H9 (cell line): ENCODE measurements around the gene MYO10. TPM values are rescaled to one million over a fixed set of nuclear protein-coding genes. Genes with fewer than 3 reads are reported as not detected.

ENCODE experiments used
- DNase-seq: peaks from one replicate; pipeline ENCODE4 v3.0.0-alpha.2; 2017
- H2AFZ ChIP-seq: one replicate; pipeline ENCODE4 v1.6.1; 2013; ENCODE audit warnings: mild to moderate bottlenecking, low read length, control low read depth, moderate library complexity
- H2AK5ac ChIP-seq: 2 replicates; pipeline ENCODE4 v1.6.1; 2013; ENCODE audit warnings: low read length, control low read depth, mixed read lengths; ENCODE audit not compliant: insufficient read length
- H2BK120ac ChIP-seq: one replicate; pipeline ENCODE4 v1.6.1; 2013; ENCODE audit warnings: low read depth, mild to moderate bottlenecking, low read length, control low read depth, inconsistent platforms; ENCODE audit not compliant: poor library complexity, severe bottlenecking
- H2BK12ac ChIP-seq: 2 replicates; pipeline ENCODE4 v1.6.1; 2013; ENCODE audit warnings: low read length, control low read depth, mixed read lengths, low read depth; ENCODE audit not compliant: insufficient read length
- H2BK15ac ChIP-seq: 2 replicates; pipeline ENCODE4 v1.6.1; 2013; ENCODE audit warnings: low read depth, low read length, control low read depth
- H2BK20ac ChIP-seq: one replicate; pipeline ENCODE4 v1.6.1; 2013; ENCODE audit warnings: low read depth, mild to moderate bottlenecking, low read length, control low read depth, inconsistent platforms; ENCODE audit not compliant: poor library complexity, severe bottlenecking
- H2BK5ac ChIP-seq: 2 replicates; pipeline ENCODE4 v1.6.1; 2013; ENCODE audit warnings: low read length, control low read depth, mixed read lengths; ENCODE audit not compliant: insufficient read length
- H3K14ac ChIP-seq: 2 replicates; pipeline ENCODE4 v1.6.1; 2013; ENCODE audit warnings: low read length, control low read depth; ENCODE audit not compliant: insufficient read depth
- H3K18ac ChIP-seq: 2 replicates; pipeline ENCODE4 v1.6.1; 2013; ENCODE audit warnings: low read depth, mild to moderate bottlenecking, mixed read lengths, low read length, control low read depth; ENCODE audit not compliant: insufficient read length
- H3K23ac ChIP-seq: 2 replicates; pipeline ENCODE4 v1.6.1; 2013; ENCODE audit warnings: low read length, control low read depth, mixed read lengths, low read depth; ENCODE audit not compliant: insufficient read length
- H3K23me2 ChIP-seq: 2 replicates; pipeline ENCODE4 v1.6.1; 2013; ENCODE audit warnings: low read depth, mild to moderate bottlenecking, mixed read lengths, low read length, control low read depth; ENCODE audit not compliant: insufficient read length, poor library complexity, severe bottlenecking
- H3K27ac ChIP-seq: 2 replicates; pipeline ENCODE4 v1.5.1; 2013; ENCODE audit warnings: low read length, control low read depth, mixed read lengths, low read depth; ENCODE audit not compliant: insufficient read length
- H3K27me3 ChIP-seq: 2 replicates; pipeline ENCODE4 v1.6.1; 2013; ENCODE audit warnings: low read length, control low read depth, inconsistent platforms; ENCODE audit not compliant: insufficient read depth
- H3K4ac ChIP-seq: 2 replicates; pipeline ENCODE4 v1.6.1; 2013; ENCODE audit warnings: low read depth, mild to moderate bottlenecking, control low read depth, inconsistent platforms, low read length, moderate library complexity
- H3K4me1 ChIP-seq: 2 replicates; pipeline ENCODE4 v1.6.1; 2013; ENCODE audit warnings: low read length, control low read depth, inconsistent platforms; ENCODE audit not compliant: insufficient read depth
- H3K4me2 ChIP-seq: 2 replicates; pipeline ENCODE4 v1.6.1; 2013; ENCODE audit warnings: low read length, control low read depth, mixed read lengths; ENCODE audit not compliant: insufficient read length, insufficient read depth
- H3K56ac ChIP-seq: 2 replicates; pipeline ENCODE4 v1.6.1; 2013; ENCODE audit warnings: low read depth, mild to moderate bottlenecking, mixed read lengths, low read length, control low read depth; ENCODE audit not compliant: insufficient read length
- H3K79me1 ChIP-seq: 2 replicates; pipeline ENCODE4 v1.6.1; 2013; ENCODE audit warnings: low read depth, mild to moderate bottlenecking, moderate library complexity, low read length, control low read depth, inconsistent platforms; ENCODE audit not compliant: insufficient read depth, poor library complexity, severe bottlenecking
- H3K79me2 ChIP-seq: 2 replicates; pipeline ENCODE4 v1.6.1; 2013; ENCODE audit warnings: low read length, control low read depth, inconsistent platforms; ENCODE audit not compliant: insufficient read depth
- H3K9ac ChIP-seq: 2 replicates; pipeline ENCODE4 v1.6.1; 2013; ENCODE audit warnings: low read length, control low read depth, mixed read lengths; ENCODE audit not compliant: insufficient read length; ENCODE audit errors: extremely low read depth
- H3K9me3 ChIP-seq: one replicate; pipeline ENCODE4 v1.6.1; 2013; ENCODE audit warnings: low read depth, low read length, inconsistent platforms; ENCODE audit not compliant: control insufficient read depth
- H3T11ph ChIP-seq: one replicate; pipeline ENCODE4 v1.6.1; 2013; ENCODE audit warnings: mild to moderate bottlenecking, low read length, control low read depth, inconsistent platforms
- H4K20me1 ChIP-seq: one replicate; pipeline ENCODE4 v1.6.1; 2013; ENCODE audit not compliant: control insufficient read depth, insufficient read length, insufficient read depth
- H4K5ac ChIP-seq: 2 replicates; pipeline ENCODE4 v1.6.1; 2013; ENCODE audit warnings: low read depth, mild to moderate bottlenecking, mixed read lengths, low read length, control low read depth; ENCODE audit not compliant: insufficient read length
- H4K8ac ChIP-seq: replicated peaks from 2 replicates; pipeline ENCODE4 v1.6.1; 2013; ENCODE audit warnings: low read length, control low read depth, mixed read lengths, low read depth; ENCODE audit not compliant: insufficient read length
- H4K91ac ChIP-seq: 2 replicates; pipeline ENCODE4 v1.6.1; 2013; ENCODE audit warnings: low read depth, mild to moderate bottlenecking, moderate library complexity, mixed read lengths, low read length, control low read depth; ENCODE audit not compliant: insufficient read length
- H3K27ac Mint-ChIP-seq, 3 experiments: 2 replicates in 2 of 3; 3 replicates in 1 of 3; pipeline ENCODE4 v1.8.0; 2020 to 2021; ENCODE audit warnings: mixed read lengths in 3 of 3, mild to moderate bottlenecking in 1 of 3, moderate library complexity in 1 of 3
- H3K27me3 Mint-ChIP-seq: 2 replicates; pipeline ENCODE4 v1.8.0; 2021; ENCODE audit warnings: low read depth, mild to moderate bottlenecking, moderate library complexity, mixed read lengths
- H3K36me3 Mint-ChIP-seq, 3 experiments: 2 replicates in 2 of 3; 3 replicates in 1 of 3; pipeline ENCODE4 v1.8.0; 2020 to 2021; ENCODE audit warnings: low read depth in 3 of 3, mixed read lengths in 3 of 3; ENCODE audit not compliant: insufficient read depth in 1 of 3
- H3K4me1 Mint-ChIP-seq, 2 experiments: 2 replicates each; pipeline ENCODE4 v1.8.0; 2020; ENCODE audit warnings: mixed read lengths in 2 of 2
- H3K4me3 Mint-ChIP-seq, 2 experiments: 2 replicates in 1 of 2; 3 replicates in 1 of 2; pipeline ENCODE4 v1.8.0; 2020 to 2021; ENCODE audit warnings: mild to moderate bottlenecking in 2 of 2, mixed read lengths in 2 of 2, moderate library complexity in 1 of 2
- H3K9me3 Mint-ChIP-seq, 2 experiments: 2 replicates in 1 of 2; 3 replicates in 1 of 2; pipeline ENCODE4 v1.8.0; 2020; ENCODE audit warnings: mild to moderate bottlenecking in 2 of 2, mixed read lengths in 2 of 2, moderate library complexity in 1 of 2
- WGBS: extraction: QIAGEN DNeasy Blood & Tissue Kit; methylation state at CpG from one replicate; pipeline ENCODE4 v1.1.7; 2013; ENCODE audit warnings: missing lambda C conversion rate, low lambda C conversion rate, mixed read lengths; ENCODE audit not compliant: insufficient read length; ENCODE audit errors: extremely low coverage; 5-methylcytosine and 5-hydroxymethylcytosine counted together
- total RNA-seq: library from RNA; stranded (reverse); gene quantifications from 2 replicates; pipeline ENCODE4 v1.2.1, GENCODE V29; 2021
- TF ChIP-seq, protein P1 (sequence below): fragments of 200-600 bp; sonication (generic); conservative IDR thresholded peaks from 3 replicates; pipeline ENCODE4 v1.8.0; 2021; ENCODE audit warnings: antibody characterized with exemption, mild to moderate bottlenecking

The MYO10 gene
- total RNA-seq, 1 experiment from 2014 or later: 127 TPM

DNA sequence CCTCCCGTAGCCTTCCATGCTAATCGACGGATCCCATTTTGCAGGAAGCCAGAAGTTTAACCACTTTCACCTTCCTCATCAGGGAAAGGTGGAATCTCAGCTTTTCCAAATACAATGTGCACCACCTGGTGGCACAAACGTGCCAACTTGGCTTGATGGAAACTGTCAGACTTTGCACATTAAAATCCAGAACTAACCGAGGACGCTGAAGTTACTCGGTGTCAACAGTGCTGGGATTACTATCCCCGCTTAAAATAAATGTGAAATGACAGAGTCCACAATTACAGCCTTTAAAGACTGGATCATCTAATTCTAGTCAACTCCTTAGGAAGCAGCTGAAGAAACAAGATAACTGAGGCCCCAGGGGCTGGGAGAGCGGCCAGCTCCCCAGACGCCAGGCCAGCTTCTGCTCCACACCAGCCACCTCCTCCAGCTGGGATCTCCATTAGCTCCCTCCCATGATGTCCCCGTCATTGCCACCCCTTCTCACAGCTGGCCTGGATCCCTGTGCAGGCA is 269.1 kb downstream of the MYO10 start:
- no peak overlapping the region for H3K23ac ChIP-seq
- no peak overlapping the region for H2BK12ac ChIP-seq
- Mint-ChIP-seq H3K27ac (peak overlapping the region in 2 of 3 experiments; percentile 9 to 83; a peak in 4 of 7 replicates), H3K4me1 (no peaks in the 10 kb centered on the region), H3K36me3 (peaks cover 51 to 77% (median 75%) of the 10 kb centered on the region in 3 experiments), H3K9me3 (no peaks in the 10 kb centered on the region), H3K27me3 (no peaks in the 10 kb centered on the region; the same call in 1 of the 2 replicates), H3K4me3 (no peak overlapping the region)
- no peak overlapping the region for H2BK5ac ChIP-seq
- no peak for DNase-seq
- H4K5ac ChIP-seq: no peak overlapping the region
- no peaks in the 10 kb centered on the region for H4K20me1 ChIP-seq
- H4K91ac ChIP-seq: no peak overlapping the region
- H3K79me2 ChIP-seq: no peaks in the 10 kb centered on the region
- H2BK120ac ChIP-seq: no peak overlapping the region
- TF ChIP-seq, protein P1, sequence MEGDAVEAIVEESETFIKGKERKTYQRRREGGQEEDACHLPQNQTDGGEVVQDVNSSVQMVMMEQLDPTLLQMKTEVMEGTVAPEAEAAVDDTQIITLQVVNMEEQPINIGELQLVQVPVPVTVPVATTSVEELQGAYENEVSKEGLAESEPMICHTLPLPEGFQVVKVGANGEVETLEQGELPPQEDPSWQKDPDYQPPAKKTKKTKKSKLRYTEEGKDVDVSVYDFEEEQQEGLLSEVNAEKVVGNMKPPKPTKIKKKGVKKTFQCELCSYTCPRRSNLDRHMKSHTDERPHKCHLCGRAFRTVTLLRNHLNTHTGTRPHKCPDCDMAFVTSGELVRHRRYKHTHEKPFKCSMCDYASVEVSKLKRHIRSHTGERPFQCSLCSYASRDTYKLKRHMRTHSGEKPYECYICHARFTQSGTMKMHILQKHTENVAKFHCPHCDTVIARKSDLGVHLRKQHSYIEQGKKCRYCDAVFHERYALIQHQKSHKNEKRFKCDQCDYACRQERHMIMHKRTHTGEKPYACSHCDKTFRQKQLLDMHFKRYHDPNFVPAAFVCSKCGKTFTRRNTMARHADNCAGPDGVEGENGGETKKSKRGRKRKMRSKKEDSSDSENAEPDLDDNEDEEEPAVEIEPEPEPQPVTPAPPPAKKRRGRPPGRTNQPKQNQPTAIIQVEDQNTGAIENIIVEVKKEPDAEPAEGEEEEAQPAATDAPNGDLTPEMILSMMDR: peak; percentile 53
- no peaks in the 10 kb centered on the region for H3K9me3 ChIP-seq
- no peaks in the 10 kb centered on the region for H3K79me1 ChIP-seq
- H3K4me1 ChIP-seq: no peaks in the 10 kb centered on the region
- WGBS: no CpG with 5 or more reads among the region's 11 CpGs
- H3K27me3 ChIP-seq: no peaks in the 10 kb centered on the region
- H2AFZ ChIP-seq: no peak overlapping the region
- H3K27ac ChIP-seq: no peak overlapping the region
- H3K18ac ChIP-seq: no peak overlapping the region
- no peak overlapping the region for H3K4me2 ChIP-seq
- no peaks in the 10 kb centered on the region for H3K23me2 ChIP-seq
- no peak overlapping the region for H4K8ac ChIP-seq
- H3K14ac ChIP-seq: no peak overlapping the region
- H3K9ac ChIP-seq: no peak overlapping the region
- no peak overlapping the region for H3K56ac ChIP-seq
- H2AK5ac ChIP-seq: no peak overlapping the region
- H2BK15ac ChIP-seq: no peak overlapping the region
- H3K4ac ChIP-seq: no peak overlapping the region
- no peak overlapping the region for H3T11ph ChIP-seq
- H2BK20ac ChIP-seq: no peak overlapping the region
